Endothelial cell of hepatic sinusoid (primary cell): ENCODE measurements around the gene FALEC.

ENCODE experiments used
- in situ Hi-C: cut with HindIII; loops from 2 replicates; pipeline ENCODE4 v1.10.0; 2017; ENCODE audit warnings: low sequenced_read_pairs

Gene FALEC

GRCh38 chr1:150515328-150516049, at the start of gene FALEC:
Gene FALEC (plus strand): TSS chr1:150515752.
- in situ Hi-C loops = loop anchor here (10.0 kb wide), 1 partner anchor 59 kb away; the partner anchor contains the start of gene MCL1

GRCh38 chr1:150466964-150467363, 48.6 kb upstream of the FALEC start:
- in situ Hi-C loops = no loop called here

- in situ Hi-C loops = no loop called here
Observed at GRCh38 chr1:150469291-150469690, 46.3 kb upstream of the FALEC start.

- in situ Hi-C loops = no loop called here
Observed at GRCh38 chr1:150472601-150473200, 42.9 kb upstream of the FALEC start.

GRCh38 chr1:150473659-150474058, 41.9 kb upstream of the FALEC start:
- in situ Hi-C loops = no loop called here

GRCh38 chr1:150474869-150475268, 40.7 kb upstream of the FALEC start:
- in situ Hi-C loops = no loop called here

- in situ Hi-C loops = no loop called here
Observed at GRCh38 chr1:150476754-150477153, 38.8 kb upstream of the FALEC start.

GRCh38 chr1:150477320-150477719, 38.2 kb upstream of the FALEC start:
- in situ Hi-C loops = no loop called here

GRCh38 chr1:150477733-150478132, 37.8 kb upstream of the FALEC start:
- in situ Hi-C loops = no loop called here

GRCh38 chr1:150479370-150479769, 36.2 kb upstream of the FALEC start:
- in situ Hi-C loops = no loop called here

- in situ Hi-C loops = no loop called here
Observed at GRCh38 chr1:150479927-150480352, 35.6 kb upstream of the FALEC start.

GRCh38 chr1:150484431-150484830, 31.1 kb upstream of the FALEC start:
- in situ Hi-C loops = no loop called here

- in situ Hi-C loops = loop anchor here (5.0 kb wide), 1 partner anchor 92 kb away; the partner anchor contains the start of gene MCL1
Observed at GRCh38 chr1:150484861-150485260, 30.7 kb upstream of the FALEC start.

- in situ Hi-C loops = loop anchor here (5.0 kb wide), 1 partner anchor 90 kb away; the partner anchor contains the start of gene MCL1
Observed at GRCh38 chr1:150486966-150487762, 28.4 kb upstream of the FALEC start, which contains the start of gene TARS2. Gene TARS2 (plus strand): TSS chr1:150487419. CDS start chr1:150487451, 32 bp downstream.

GRCh38 chr1:150487763-150488115, 27.8 kb upstream of the FALEC start:
- in situ Hi-C loops = loop anchor here (5.0 kb wide), 1 partner anchor 90 kb away; the partner anchor contains the start of gene MCL1

GRCh38 chr1:150493175-150493574, 22.4 kb upstream of the FALEC start:
- in situ Hi-C loops = loop anchor here (5.0 to 10.0 kb wide), 2 partner anchors 51 to 118 kb away; no protein-coding TSS in a partner anchor

- in situ Hi-C loops = loop anchor here (10.0 kb wide), 1 partner anchor 124 kb away; no protein-coding TSS in a partner anchor
Observed at GRCh38 chr1:150498342-150498741, 17.2 kb upstream of the FALEC start.

GRCh38 chr1:150505431-150505830, 10.1 kb upstream of the FALEC start:
- in situ Hi-C loops = no loop called here

- in situ Hi-C loops = no loop called here
Observed at GRCh38 chr1:150507912-150508864, 7.4 kb upstream of the FALEC start, which contains the start of gene ECM1. Gene ECM1 (plus strand): TSS chr1:150508109. CDS start chr1:150508210, 101 bp downstream.

- in situ Hi-C loops = no loop called here
Observed at GRCh38 chr1:150508982-150509381, 6.6 kb upstream of the FALEC start.
